Liver (tissue), 9 donors: ENCODE results near the gene PLCB1. TPM values are rescaled to one million over a fixed set of nuclear protein-coding genes. Genes with fewer than 3 reads are reported as not detected.

Source experiments
- DNase-seq: peaks from one replicate; pipeline ENCODE4 v3.0.0-alpha.2; 2017; ENCODE audit warnings: low spot score
- H3K27ac ChIP-seq, 2 donors: one replicate each; pipeline ENCODE4 v1.7.0; 2013; ENCODE audit warnings: inconsistent platforms in 2 of 2, low read length in 2 of 2, control low read depth in 1 of 2, low read depth in 1 of 2, mild to moderate bottlenecking in 1 of 2
- H3K27me3 ChIP-seq, 4 donors: one replicate each; pipeline versions ENCODE4 v1.6.1 to v1.7.0; 2013; ENCODE audit warnings: low read length in 3 of 4, inconsistent platforms in 1 of 4, mild to moderate bottlenecking in 1 of 4, moderate library complexity in 1 of 4; ENCODE audit not compliant: control insufficient read depth in 4 of 4, insufficient read depth in 4 of 4
- H3K36me3 ChIP-seq, 4 donors: one replicate each; pipeline versions ENCODE4 v1.6.1 to v1.7.0; 2013; ENCODE audit warnings: low read length in 3 of 4, mild to moderate bottlenecking in 3 of 4, low read depth in 1 of 4, moderate library complexity in 1 of 4; ENCODE audit not compliant: control insufficient read depth in 4 of 4, insufficient read depth in 3 of 4
- H3K4me1 ChIP-seq, 4 donors: one replicate each; pipeline versions ENCODE4 v1.6.1 to v1.7.0; 2013; ENCODE audit warnings: low read length in 3 of 4, mild to moderate bottlenecking in 3 of 4, moderate library complexity in 1 of 4; ENCODE audit not compliant: control insufficient read depth in 4 of 4, insufficient read depth in 4 of 4
- H3K4me3 ChIP-seq, 3 donors: one replicate each; pipeline versions ENCODE4 v1.6.1 to v1.7.0; 2013; ENCODE audit warnings: low read length in 3 of 3, control low read depth in 1 of 3, low read depth in 1 of 3, mild to moderate bottlenecking in 1 of 3
- H3K9ac ChIP-seq, 2 donors: one replicate each; pipeline ENCODE4 v1.7.0; 2013; ENCODE audit warnings: low read length in 2 of 2, mild to moderate bottlenecking in 2 of 2, moderate library complexity in 2 of 2, control low read depth in 1 of 2, low read depth in 1 of 2
- H3K9me3 ChIP-seq, 4 donors: one replicate each; pipeline versions ENCODE4 v1.6.1 to v1.7.0; 2013; ENCODE audit warnings: low read length in 3 of 4; ENCODE audit not compliant: control insufficient read depth in 4 of 4
- ATF3 ChIP-seq: IDR thresholded peaks from 2 replicates; pipeline ENCODE4 v1.6.1; 2016; ENCODE audit warnings: antibody characterized with exemption
- CTCF ChIP-seq: fragments of 150-350 bp; IDR thresholded peaks from 2 replicates; pipeline ENCODE4 v1.5.1; 2017; ENCODE audit warnings: improper control_type of control experiment, low read depth, low read length; ENCODE audit not compliant: missing input control
- EGR1 ChIP-seq, 2 donors: IDR thresholded peaks; 2 replicates each; pipeline ENCODE4 v1.6.1; 2016 to 2018; ENCODE audit warnings: antibody characterized with exemption in 2 of 2, low read depth in 2 of 2
- FOXA1 ChIP-seq: IDR thresholded peaks from 2 replicates; pipeline ENCODE4 v1.6.1; 2016; ENCODE audit warnings: antibody characterized with exemption
- FOXA2 ChIP-seq: IDR thresholded peaks from 2 replicates; pipeline ENCODE4 v1.6.1; 2016; ENCODE audit warnings: antibody characterized with exemption
- GABPA ChIP-seq, 2 donors: IDR thresholded peaks in 1 of 2; conservative IDR thresholded peaks in 1 of 2; 2 replicates each; pipeline ENCODE4 v1.6.1; 2016; ENCODE audit warnings: antibody characterized with exemption in 2 of 2, mild to moderate bottlenecking in 1 of 2, moderate library complexity in 1 of 2
- HNF4A ChIP-seq, 2 donors: conservative IDR thresholded peaks; 2 replicates each; pipeline ENCODE4 v1.6.1; 2016; ENCODE audit warnings: antibody characterized with exemption in 2 of 2, mild to moderate bottlenecking in 2 of 2
- HNF4G ChIP-seq: IDR thresholded peaks from 2 replicates; pipeline ENCODE4 v1.6.1; 2016; ENCODE audit warnings: antibody characterized with exemption
- JUND ChIP-seq, 2 donors: IDR thresholded peaks; 2 replicates each; pipeline ENCODE4 v1.6.1; 2016; ENCODE audit warnings: antibody characterized with exemption in 2 of 2
- MAX ChIP-seq: IDR thresholded peaks from 2 replicates; pipeline ENCODE4 v1.6.1; 2016; ENCODE audit warnings: antibody characterized with exemption
- NR2F2 ChIP-seq: IDR thresholded peaks from 2 replicates; pipeline ENCODE4 v1.6.1; 2016; ENCODE audit warnings: antibody characterized with exemption
- RAD21 ChIP-seq, 2 donors: IDR thresholded peaks; 2 replicates each; pipeline ENCODE4 v1.6.1; 2016; ENCODE audit warnings: antibody characterized with exemption in 2 of 2, mild to moderate bottlenecking in 2 of 2
- REST ChIP-seq: IDR thresholded peaks from 2 replicates; pipeline ENCODE4 v1.6.1; 2016; ENCODE audit warnings: antibody characterized with exemption, mild to moderate bottlenecking
- RXRA ChIP-seq, 2 donors: IDR thresholded peaks; 2 replicates each; pipeline ENCODE4 v1.6.1; 2017 to 2018; ENCODE audit warnings: antibody characterized with exemption in 2 of 2, mild to moderate bottlenecking in 1 of 2
- SP1 ChIP-seq: IDR thresholded peaks from 2 replicates; pipeline ENCODE4 v1.6.1; 2018; ENCODE audit warnings: antibody characterized with exemption, mild to moderate bottlenecking
- TAF1 ChIP-seq: conservative IDR thresholded peaks from 2 replicates; pipeline ENCODE4 v1.6.1; 2016; ENCODE audit warnings: antibody characterized with exemption, mild to moderate bottlenecking
- YY1 ChIP-seq: IDR thresholded peaks from 2 replicates; pipeline ENCODE4 v1.6.1; 2016; ENCODE audit warnings: antibody characterized with exemption, mild to moderate bottlenecking
- ZBTB33 ChIP-seq: IDR thresholded peaks from 2 replicates; pipeline ENCODE4 v1.6.1; 2016; ENCODE audit warnings: antibody characterized with exemption
- whole genome bisulfite sequencing: extraction: QIAGEN DNeasy Blood & Tissue Kit; methylation state at CpG from one replicate; pipeline ENCODE4 v1.1.7; 2013; 5-methylcytosine and 5-hydroxymethylcytosine counted together
- polyA plus RNA-seq, 2 donors: library from polyadenylated mRNA; stranded (reverse) in 1 of 2; unstranded in 1 of 2; fragments of 200-250 nt in 1 of 2; fragments of >200 nt in 1 of 2; fragmentation: Nextera tagmentation in 1 of 2; extraction: Ambion mirVana in 1 of 2; gene quantifications; one replicate each; pipeline versions ENCODE4 v1.2.1 to v1.2.3, GENCODE V29; 2013 to 2015
- total RNA-seq, 2 donors: library from RNA; depleted of rRNA; stranded (reverse); fragments of >200 nt; gene quantifications; one replicate each; pipeline ENCODE4 v1.2.3, GENCODE V29; 2014
- donor health status: healthy.
- donor health status: healthy.
- donor health status: healthy.
- donor health status: healthy.
- donor health status: healthy.

The PLCB1 gene
- total and polyA plus RNA-seq, 4 donors = 3.7 to 13.5 (median 5.9) TPM

GRCh38 chr20:8573686-8574085 is 441.6 kb downstream of the PLCB1 start:
- H3K4me3 ChIP-seq = no peak overlapping the region
- no peaks in the 10 kb centered on the region for H3K36me3 ChIP-seq
- H3K9ac ChIP-seq = no peak overlapping the region
- H3K9me3 ChIP-seq = no peaks in the 10 kb centered on the region
- no peak overlapping the region for H3K27ac ChIP-seq
- TF ChIP-seq FOXA1 (no peak), REST (no peak), YY1 (no peak), RXRA (IDR thresholded peaks at IDR 0.05) (no peak)
- H3K27me3 ChIP-seq = no peaks in the 10 kb centered on the region
- no peak for DNase-seq
- H3K4me1 ChIP-seq = no peaks in the 10 kb centered on the region

- no peak for DNase-seq
- H3K9me3 ChIP-seq = no peaks in the 10 kb centered on the region
- no peak for TF ChIP-seq NR2F2
- TF ChIP-seq FOXA1 = no peak
- no peak for TF ChIP-seq MAX
- TF ChIP-seq YY1 = no peak
- TF ChIP-seq RAD21 (IDR thresholded peaks at IDR 0.05) = no peak
- TF ChIP-seq SP1 = no peak
- no peak for TF ChIP-seq ATF3
- TF ChIP-seq TAF1 = no peak
- TF ChIP-seq REST = no peak
- no peak for TF ChIP-seq CTCF
- TF ChIP-seq ZBTB33 = no peak
- TF ChIP-seq HNF4G = no peak
- no peak for TF ChIP-seq JUND (IDR thresholded peaks at IDR 0.05)
- no peak for TF ChIP-seq EGR1 (IDR thresholded peaks at IDR 0.05; ENCODE audit: low read depth in 2 of 2)
- TF ChIP-seq HNF4A (conservative IDR thresholded peaks at IDR 0.05) = no peak
- TF ChIP-seq RXRA (IDR thresholded peaks at IDR 0.05) = no peak
- no peak for TF ChIP-seq GABPA (IDR thresholded peaks at IDR 0.05 in 1 of 2, conservative IDR thresholded peaks at IDR 0.05 in 1 of 2)
- no peak for TF ChIP-seq FOXA2
- 89% methylated on average over 3 of the region's 3 CpGs for WGBS
- no peaks in the 10 kb centered on the region for H3K27me3 ChIP-seq
- no peaks in the 10 kb centered on the region for H3K4me1 ChIP-seq
- H3K36me3 ChIP-seq = no peaks in the 10 kb centered on the region
- H3K27ac ChIP-seq = no peak overlapping the region
- H3K9ac ChIP-seq = no peak overlapping the region
- H3K4me3 ChIP-seq = no peak overlapping the region
These were observed 443.0 kb downstream of the PLCB1 start for GRCh38 chr20:8575114-8575513.
